Measurements from ENCODE around the gene JARID2.

DNA sequence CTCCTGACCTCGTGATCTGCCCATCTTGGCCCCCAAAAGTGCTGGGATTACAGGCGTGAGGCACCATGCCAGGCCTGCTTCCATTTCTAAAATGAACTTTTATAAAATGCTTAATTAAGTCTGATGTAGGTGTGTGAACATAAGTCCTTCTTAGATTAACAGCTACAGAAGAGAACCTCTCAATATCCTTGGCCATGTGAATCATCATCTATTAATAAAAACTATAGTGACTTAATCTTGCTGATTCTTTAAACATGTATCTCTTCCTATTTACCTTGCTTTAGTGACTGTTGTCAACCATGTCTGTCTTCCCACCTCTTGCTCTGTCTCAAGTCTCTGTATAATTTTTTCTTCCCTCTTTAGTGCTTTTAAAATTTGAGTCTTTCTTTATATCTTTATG is 127.1 kb downstream of the JARID2 start:
- TF ChIP-seq, protein P1, sequence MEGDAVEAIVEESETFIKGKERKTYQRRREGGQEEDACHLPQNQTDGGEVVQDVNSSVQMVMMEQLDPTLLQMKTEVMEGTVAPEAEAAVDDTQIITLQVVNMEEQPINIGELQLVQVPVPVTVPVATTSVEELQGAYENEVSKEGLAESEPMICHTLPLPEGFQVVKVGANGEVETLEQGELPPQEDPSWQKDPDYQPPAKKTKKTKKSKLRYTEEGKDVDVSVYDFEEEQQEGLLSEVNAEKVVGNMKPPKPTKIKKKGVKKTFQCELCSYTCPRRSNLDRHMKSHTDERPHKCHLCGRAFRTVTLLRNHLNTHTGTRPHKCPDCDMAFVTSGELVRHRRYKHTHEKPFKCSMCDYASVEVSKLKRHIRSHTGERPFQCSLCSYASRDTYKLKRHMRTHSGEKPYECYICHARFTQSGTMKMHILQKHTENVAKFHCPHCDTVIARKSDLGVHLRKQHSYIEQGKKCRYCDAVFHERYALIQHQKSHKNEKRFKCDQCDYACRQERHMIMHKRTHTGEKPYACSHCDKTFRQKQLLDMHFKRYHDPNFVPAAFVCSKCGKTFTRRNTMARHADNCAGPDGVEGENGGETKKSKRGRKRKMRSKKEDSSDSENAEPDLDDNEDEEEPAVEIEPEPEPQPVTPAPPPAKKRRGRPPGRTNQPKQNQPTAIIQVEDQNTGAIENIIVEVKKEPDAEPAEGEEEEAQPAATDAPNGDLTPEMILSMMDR (IDR thresholded peaks at IDR 0.05; ENCODE audit: insufficient read depth, low read length, poor library complexity, severe bottlenecking): no peak
- no peak for TF ChIP-seq EZH2phosphoT487 (conservative IDR thresholded peaks at IDR 0.05; ENCODE audit: low read length)

Measured in SU-DHL-6 (cell line).